Fibroblast of skin of right biceps (primary cell): ENCODE results near the gene SLC38A3.

Experiments used
- DNase-seq: peaks from one replicate; pipeline ENCODE4 v3.0.0-alpha.2; 2013

Gene SLC38A3

GRCh38 chr3:50169232-50169832 lies 35.7 kb upstream of the SLC38A3 start:
- no peak for DNase-seq

GRCh38 chr3:50169858-50170257 lies 35.2 kb upstream of the SLC38A3 start:
- no peak for DNase-seq

GRCh38 chr3:50170689-50171088 lies 34.4 kb upstream of the SLC38A3 start:
- DNase-seq: peak; percentile 61

GRCh38 chr3:50171540-50172301 lies 33.4 kb upstream of the SLC38A3 start:
- no peak for DNase-seq

GRCh38 chr3:50172626-50173220 lies 32.3 kb upstream of the SLC38A3 start:
- no peak for DNase-seq

- DNase-seq: no peak
Observed at GRCh38 chr3:50173685-50174516, 31.2 kb upstream of the SLC38A3 start.

- no peak for DNase-seq
Observed at GRCh38 chr3:50174517-50174895, 30.6 kb upstream of the SLC38A3 start.

GRCh38 chr3:50174947-50175524 lies 30.0 kb upstream of the SLC38A3 start:
- DNase-seq: no peak

- no peak for DNase-seq
Observed at GRCh38 chr3:50177346-50177745, 27.7 kb upstream of the SLC38A3 start.

GRCh38 chr3:50179710-50180109 lies 25.4 kb upstream of the SLC38A3 start:
- DNase-seq: no peak

- no peak for DNase-seq
Observed at GRCh38 chr3:50181985-50182384, 23.1 kb upstream of the SLC38A3 start.

- no peak for DNase-seq
Observed at GRCh38 chr3:50182533-50183099, 22.5 kb upstream of the SLC38A3 start.

- DNase-seq: no peak
Observed at GRCh38 chr3:50183755-50184154, 21.3 kb upstream of the SLC38A3 start.

GRCh38 chr3:50184242-50184978 lies 20.7 kb upstream of the SLC38A3 start:
- DNase-seq: no peak

- no peak for DNase-seq
Observed at GRCh38 chr3:50185230-50185629, 19.8 kb upstream of the SLC38A3 start.

GRCh38 chr3:50186096-50186495 lies 19.0 kb upstream of the SLC38A3 start:
- no peak for DNase-seq

GRCh38 chr3:50187750-50188149 lies 17.3 kb upstream of the SLC38A3 start:
- no peak for DNase-seq

- peak; percentile 77 for DNase-seq
Observed at GRCh38 chr3:50189274-50189673, 15.8 kb upstream of the SLC38A3 start.

- no peak for DNase-seq
Observed at GRCh38 chr3:50189989-50190388, 15.1 kb upstream of the SLC38A3 start.

GRCh38 chr3:50190936-50191660 lies 14.0 kb upstream of the SLC38A3 start, which contains the start of gene GNAT1:
Gene GNAT1, plus strand, starts transcription at chr3:50191610. Its CDS starts 116 bp downstream, at chr3:50191726.
- no peak for DNase-seq

- DNase-seq: no peak
Observed at GRCh38 chr3:50192124-50192523, 12.9 kb upstream of the SLC38A3 start.
